HepG2 (cell line): ENCODE measurements around the gene ADCY9. TPM values are rescaled to one million over a fixed set of nuclear protein-coding genes. Genes with fewer than 3 reads are reported as not detected.
A peak's percentile ranks its signal among the peaks of the same experiment; 100 is the strongest.

Experiments used
- ATF2 ChIP-seq: sonication (generic); formaldehyde crosslinking; IDR thresholded peaks from 2 replicates; pipeline ENCODE4 v1.4.0; 2020; ENCODE audit warnings: missing genetic modification reagents
- ATF5 ChIP-seq: sonication (generic); formaldehyde crosslinking; IDR thresholded peaks from 2 replicates; pipeline ENCODE4 v1.4.0; 2020; ENCODE audit warnings: mild to moderate bottlenecking, low read depth, missing genetic modification reagents
- FOXA1 ChIP-seq, 2 experiments: fragments of 450-650 bp in 1 of 2; sonication (generic) in 1 of 2; formaldehyde crosslinking in 1 of 2; IDR thresholded peaks; 2 replicates each; pipeline versions ENCODE4 v1.4.0 to v1.6.1; 2016 to 2020; ENCODE audit warnings: missing genetic modification reagents in 1 of 2
- HBP1 ChIP-seq: IDR thresholded peaks from 2 replicates; pipeline ENCODE4 v1.6.1; 2016; ENCODE audit warnings: low read depth, control low read depth
- JARID2 ChIP-seq: sonication (generic); formaldehyde crosslinking; IDR thresholded peaks from 2 replicates; pipeline ENCODE4 v1.8.1; 2023; ENCODE audit warnings: missing genetic modification reagents, inconsistent platforms; ENCODE audit not compliant: insufficient replicate concordance
- KLF15 ChIP-seq: sonication (generic); formaldehyde crosslinking; IDR thresholded peaks from 2 replicates; pipeline ENCODE4 v1.8.1; 2023; ENCODE audit warnings: borderline replicate concordance, mild to moderate bottlenecking, inconsistent platforms, missing genetic modification reagents, mixed read lengths
- LRRFIP1 ChIP-seq: sonication (generic); formaldehyde crosslinking; conservative IDR thresholded peaks from 2 replicates; pipeline ENCODE4 v1.4.0; 2020; ENCODE audit warnings: missing genetic modification reagents
- MLX ChIP-seq: IDR thresholded peaks from 2 replicates; pipeline ENCODE4 v1.6.1; 2016
- NR3C1 ChIP-seq: sonication (generic); formaldehyde crosslinking; IDR thresholded peaks from 2 replicates; pipeline ENCODE4 v1.4.0; 2020; ENCODE audit warnings: missing genetic modification reagents
- PAF1 ChIP-seq: IDR thresholded peaks from 2 replicates; pipeline ENCODE4 v1.6.1; 2016; ENCODE audit warnings: missing genetic modification reagents, missing compliant biosample characterization
- TRIM22 ChIP-seq: fragments of 450-650 bp; IDR thresholded peaks from 2 replicates; pipeline ENCODE4 v1.6.1; 2017
- ZNF24 ChIP-seq: fragments of 450-650 bp; IDR thresholded peaks from 2 replicates; pipeline ENCODE4 v1.6.1; 2017; ENCODE audit warnings: antibody characterized with exemption, mild to moderate bottlenecking
- ZNF256 ChIP-seq: sonication (generic); formaldehyde crosslinking; conservative IDR thresholded peaks from 2 replicates; pipeline ENCODE4 v1.4.0; 2020; ENCODE audit warnings: missing genetic modification reagents
- ZNF431 ChIP-seq: sonication (generic); formaldehyde crosslinking; IDR thresholded peaks from 2 replicates; pipeline ENCODE4 v1.9.0; 2022; ENCODE audit warnings: missing genetic modification reagents, low read depth, mild to moderate bottlenecking, borderline replicate concordance
- ZNF446 ChIP-seq: sonication (generic); formaldehyde crosslinking; IDR thresholded peaks from 2 replicates; pipeline ENCODE4 v1.5.0; 2020; ENCODE audit warnings: mild to moderate bottlenecking, missing genetic modification reagents
- ZNF546 ChIP-seq: sonication (generic); formaldehyde crosslinking; conservative IDR thresholded peaks from 2 replicates; pipeline ENCODE4 v1.8.1; 2023; ENCODE audit warnings: mild to moderate bottlenecking, missing genetic modification reagents
- ZNF552 ChIP-seq: sonication (generic); formaldehyde crosslinking; IDR thresholded peaks from 2 replicates; pipeline ENCODE4 v1.9.0; 2022; ENCODE audit warnings: missing genetic modification reagents, mild to moderate bottlenecking, borderline replicate concordance
- ZNF704 ChIP-seq: sonication (generic); formaldehyde crosslinking; IDR thresholded peaks from 2 replicates; pipeline ENCODE4 v1.8.1; 2023; ENCODE audit warnings: mild to moderate bottlenecking, inconsistent platforms, moderate library complexity, missing genetic modification reagents, borderline replicate concordance
- polyA plus RNA-seq, 8 experiments: library from polyadenylated mRNA; depleted of rRNA in 3 of 8; stranded (reverse) in 7 of 8; unstranded in 1 of 8; fragments of >200 nt; fragmentation: Illumina TruSeq in 4 of 8; extraction: Trizol in 4 of 8; gene quantifications; 2 replicates each; pipeline versions ENCODE4 v1.2.1 to v1.2.3, GENCODE V29; 2011 to 2016; ENCODE audit warnings: low read depth in 4 of 8, missing spikeins in 1 of 8, mixed read lengths in 1 of 8; ENCODE audit not compliant: insufficient read depth in 1 of 8
- total RNA-seq, 5 experiments: library from RNA; depleted of rRNA; stranded (reverse); fragments of >200 nt; fragmentation: Illumina TruSeq; extraction: Trizol; gene quantifications; 2 replicates each; pipeline ENCODE4 v1.2.3, GENCODE V29; 2016; ENCODE audit warnings: low read depth in 1 of 5

Gene ADCY9
- total and polyA plus RNA-seq, 2 of the 13 experiments (the other 11 are each of a cell fraction or from before 2014, with no cell fraction given) = 11.2 to 13.9 TPM

- TF ChIP-seq ZNF24 (no peak), MLX (CRISPR knock-in tag) (no peak), HBP1 (CRISPR knock-in tag) (peak; percentile 45; the same call in 1 of the 2 replicates), NR3C1 (CRISPR knock-in tag) (no peak), PAF1 (CRISPR knock-in tag) (no peak), ZNF552 (no peak), FOXA1 (IDR thresholded peaks at IDR 0.05) (no peak), FOXA1 (CRISPR knock-in tag; IDR thresholded peaks at IDR 0.05) (peak; percentile 7; the same call in 1 of the 2 replicates), ZNF446 (CRISPR knock-in tag) (no peak), TRIM22 (no peak), ATF5 (CRISPR knock-in tag) (no peak), ZNF546 (CRISPR knock-in tag) (no peak), KLF15 (CRISPR knock-in tag) (no peak), ZNF704 (CRISPR knock-in tag) (no peak), JARID2 (no peak), ZNF256 (no peak), ATF2 (CRISPR knock-in tag) (no peak), ZNF431 (CRISPR knock-in tag) (no peak), LRRFIP1 (CRISPR knock-in tag) (no peak)
These were observed at the start of gene ADCY9 (continued) for GRCh38 chr16:4116325-4117249.
